Psoas muscle (tissue), 8 donors: Measurements from ENCODE around the gene ATF7IP2. TPM values are rescaled to one million over a fixed set of nuclear protein-coding genes. Genes with fewer than 3 reads are reported as not detected.
"Not testable (repeated sequence)": the region's sequence is repeated elsewhere in the genome, so short reads cannot be mapped to it uniquely, and the experiment has no call there.

Experiments used
- ATAC-seq, 4 donors: fragments of 200-7000 bp; cut with Tn5 transposase; one replicate each; pipeline ENCODE4 v1.9.1; 2020; ENCODE audit warnings: moderate library complexity in 3 of 4, mild to moderate bottlenecking in 2 of 4
- DNase-seq, 2 donors: peaks; one replicate each; pipeline ENCODE4 v3.0.0-alpha.2; 2020
- H3K27ac ChIP-seq: fragments of 200-600 bp; one replicate; pipeline ENCODE4 v1.8.0; 2022
- H3K27me3 ChIP-seq, 3 donors: fragments of 200-600 bp in 1 of 3; one replicate each; pipeline versions ENCODE4 v1.6.1 to v1.8.0; 2013 to 2022; ENCODE audit warnings: low read length in 2 of 3, mild to moderate bottlenecking in 2 of 3, moderate library complexity in 1 of 3; ENCODE audit not compliant: insufficient read depth in 3 of 3
- H3K36me3 ChIP-seq, 2 donors: fragments of 200-600 bp in 1 of 2; one replicate each; pipeline versions ENCODE4 v1.6.1 to v1.8.0; 2013 to 2022; ENCODE audit warnings: low read depth in 1 of 2, mild to moderate bottlenecking in 1 of 2, moderate library complexity in 1 of 2; ENCODE audit not compliant: insufficient read depth in 1 of 2
- H3K4me1 ChIP-seq: fragments of 200-600 bp; one replicate; pipeline ENCODE4 v1.8.0; 2022
- H3K4me3 ChIP-seq: fragments of 200-600 bp; one replicate; pipeline ENCODE4 v1.8.0; 2022; ENCODE audit warnings: mild to moderate bottlenecking
- H3K9me3 ChIP-seq: fragments of 200-600 bp; one replicate; pipeline ENCODE4 v1.8.0; 2022
- CTCF ChIP-seq: fragments of 200-600 bp; IDR thresholded peaks from one replicate; pipeline ENCODE4 v1.8.0; 2022; ENCODE audit warnings: antibody characterized with exemption
- WGBS, 3 donors: extraction: QIAGEN DNeasy Blood & Tissue Kit; methylation state at CpG; one replicate each; pipeline versions ENCODE4 v1.1.6 to v1.1.7; 2013; 5-methylcytosine and 5-hydroxymethylcytosine counted together
- intact Hi-C, 2 donors: fragments of 100-400 bp; cut with DNase I; formaldehyde crosslinking; loops; one replicate each; pipeline versions ENCODE4 v1.11.0 to v1.14.2; 2022
- polyA plus RNA-seq, 3 donors: library from polyadenylated mRNA; stranded (reverse); fragments of 200-250 nt; gene quantifications; one replicate each; pipeline ENCODE4 v1.2.3, GENCODE V29; 2013
- total RNA-seq, 4 donors: library from RNA; stranded (reverse); fragmentation: NEBNext Ultra II Directional in 2 of 4; extraction: Animal tissue kit (Norgen Biotek cat#: 25700) in 2 of 4; gene quantifications; one replicate each; pipeline versions ENCODE4 v1.2.1 to v1.2.4, GENCODE V29; 2021 to 2023
- donor health status: healthy with polysubstance abuse.
- donor health status: DM: no; HTN: no; CAD: no; lungs with moderate emphysema.
- donor health status: Bipolar disorder and iron deficiency.
- donor health status: healthy.
- donor health status: DM: yes; HTN: yes; CAD: no.
- donor health status: DM: no; HTN: no; CAD: no.
- donor health status: DM: no; HTN: no; CAD: no.
- donor health status: DM: yes; HTN: yes; CAD: no.

The ATF7IP2 gene
- total and polyA plus RNA-seq, 7 donors: 0.89 to 5.1 (median 2.5) TPM

GRCh38 chr16:10419701-10420100 is 33.8 kb downstream of the ATF7IP2 start:
- DNase-seq (no peak), ATAC-seq (no peak)
- no peaks in the 10 kb centered on the region for H3K36me3 ChIP-seq
- WGBS, 3 donors: 93% methylated on average over 3 of the region's 3 CpGs
- no peaks in the 10 kb centered on the region for H3K4me1 ChIP-seq
- no peak overlapping the region for H3K4me3 ChIP-seq
- peaks cover 0 to 1% (median 0%) of the 10 kb centered on the region in 3 donors for H3K27me3 ChIP-seq
- TF ChIP-seq CTCF: no peak
- H3K9me3 ChIP-seq: peaks cover 10% of the 10 kb centered on the region
- H3K27ac ChIP-seq: no peak overlapping the region
- intact Hi-C loops: no loop called here

- H3K4me1 ChIP-seq: no peaks in the 10 kb centered on the region
- intact Hi-C loops: no loop called here
- ATAC-seq: no peak
- no peak for TF ChIP-seq CTCF
- no peak overlapping the region for H3K27ac ChIP-seq
- no peak for DNase-seq
- WGBS, 3 donors: 90 to 94% (median 90%) methylated on average over 3 of the region's 3 CpGs
- no peak overlapping the region for H3K4me3 ChIP-seq
- H3K36me3 ChIP-seq: no peaks in the 10 kb centered on the region
- H3K27me3 ChIP-seq: peaks cover 0 to 1% (median 0%) of the 10 kb centered on the region in 3 donors
- peaks cover 10% of the 10 kb centered on the region for H3K9me3 ChIP-seq
These were observed 35.7 kb downstream of the ATF7IP2 start for GRCh38 chr16:10421596-10421995.

DNA sequence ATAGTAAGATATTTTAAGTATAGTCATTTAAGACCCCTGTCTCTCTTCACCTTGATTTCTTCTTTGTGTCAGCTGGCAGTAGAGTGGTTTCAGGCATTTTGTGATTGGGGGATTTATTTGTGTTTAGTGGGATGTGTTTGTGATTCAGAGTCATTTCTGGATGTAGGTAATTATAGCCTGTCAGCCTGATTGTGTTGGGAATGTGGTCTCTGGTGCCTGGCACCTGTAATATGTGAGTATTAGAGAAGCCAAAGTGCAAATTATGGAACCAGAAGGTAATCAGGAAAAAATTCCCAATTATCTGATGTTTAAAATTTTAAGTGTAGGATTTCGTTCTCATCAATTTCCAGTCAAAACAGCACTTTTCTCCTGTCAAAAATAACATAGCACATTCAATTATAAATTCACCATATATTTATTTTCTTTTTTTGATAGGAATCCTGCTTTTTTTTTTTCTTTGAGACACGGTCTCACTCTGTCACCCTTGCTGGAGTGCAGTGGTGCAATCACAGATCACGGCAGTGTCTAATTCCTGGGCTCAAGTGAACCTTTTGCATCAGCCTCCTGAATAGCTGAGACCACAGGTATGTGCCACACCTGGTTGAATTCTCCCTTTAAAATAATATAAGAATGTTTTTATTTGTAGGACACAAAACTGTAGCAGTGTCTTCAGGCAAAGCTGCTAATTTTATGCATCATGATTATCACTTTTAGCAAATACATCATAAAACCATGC is 42.7 kb downstream of the ATF7IP2 start:
- Histone ChIP-seq H3K27me3 (peaks cover 0 to 1% (median 0%) of the 10 kb centered on the region in 3 donors), H3K27ac (no peak overlapping the region), H3K9me3 (no peaks in the 10 kb centered on the region), H3K36me3 (no peaks in the 10 kb centered on the region), H3K4me3 (no peak overlapping the region), H3K4me1 (no peaks in the 10 kb centered on the region)
- 86 to 92% (median 92%) methylated on average over 3 of the region's 3 CpGs for WGBS, 3 donors
- DNase-seq (no peak), ATAC-seq (no peak)
- no peak for TF ChIP-seq CTCF
- intact Hi-C loops: no loop called here

- H3K36me3 ChIP-seq, H3K9me3 ChIP-seq, ATAC-seq, H3K27me3 ChIP-seq, H3K4me1 ChIP-seq, H3K4me3 ChIP-seq, H3K27ac ChIP-seq, DNase-seq, intact Hi-C loops: not testable (repeated sequence)
- 93 to 94% (median 94%) methylated on average over 12 of the region's 12 CpGs for WGBS, 3 donors
These were observed 43.6 kb downstream of the ATF7IP2 start for GRCh38 chr16:10429299-10429969.

DNA sequence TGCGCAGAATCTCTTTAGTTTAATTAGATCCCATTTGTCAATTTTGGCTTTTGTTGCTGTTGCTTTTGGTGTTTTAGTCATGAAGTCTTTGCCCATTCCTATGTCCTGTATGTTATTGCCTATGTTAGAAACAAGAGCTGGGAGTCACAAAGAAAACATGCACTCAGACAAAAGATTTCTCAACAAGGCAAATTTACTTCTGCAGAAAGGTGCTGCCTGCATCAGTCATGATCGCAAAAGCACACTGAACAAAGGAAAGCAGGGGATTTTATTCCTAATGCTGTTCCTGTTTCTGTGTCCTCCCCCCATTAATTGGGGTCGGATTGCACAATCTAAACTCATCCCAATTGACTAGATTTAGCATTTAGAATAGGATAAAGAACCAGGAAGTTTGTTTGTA is 55.9 kb downstream of the ATF7IP2 start:
- intact Hi-C loops: no loop called here
- Histone ChIP-seq H3K4me1 (no peaks in the 10 kb centered on the region), H3K9me3 (peaks cover 10% of the 10 kb centered on the region), H3K36me3 (peaks cover 0 to 2% of the 10 kb centered on the region in 2 donors), H3K27me3 (no peaks in the 10 kb centered on the region), H3K27ac (no peak overlapping the region), H3K4me3 (no peak overlapping the region)
- DNase-seq (no peak), ATAC-seq (no peak)
- no peak for TF ChIP-seq CTCF
- WGBS, 3 donors: 90 to 97% (median 94%) methylated on average over 3 of the region's 3 CpGs
